T-helper 2 cell treated with Interferon-gamma antibody and Interleukin-4, amounts not matched to agents 100 ng/mL and 5 ng/mL, for 36 hours (primary cell): Measurements from ENCODE around the gene PSMD1. TPM values are rescaled to one million over a fixed set of nuclear protein-coding genes. Genes with fewer than 3 reads are reported as not detected.
"Not testable (repeated sequence)": the region's sequence is repeated elsewhere in the genome, so short reads cannot be mapped to it uniquely, and the experiment has no call there.

Source experiments
- intact Hi-C: fragments of 100-400 bp; cut with micrococcal nuclease; formaldehyde crosslinking; loops from one replicate; pipeline ENCODE4 v1.15.1; 2023
- total RNA-seq: library from RNA; stranded (reverse); gene quantifications from 2 replicates; pipeline ENCODE4 v1.2.3, GENCODE V29; 2022

The PSMD1 gene
- total RNA-seq, 1 donor from 2014 or later = 122 TPM

DNA sequence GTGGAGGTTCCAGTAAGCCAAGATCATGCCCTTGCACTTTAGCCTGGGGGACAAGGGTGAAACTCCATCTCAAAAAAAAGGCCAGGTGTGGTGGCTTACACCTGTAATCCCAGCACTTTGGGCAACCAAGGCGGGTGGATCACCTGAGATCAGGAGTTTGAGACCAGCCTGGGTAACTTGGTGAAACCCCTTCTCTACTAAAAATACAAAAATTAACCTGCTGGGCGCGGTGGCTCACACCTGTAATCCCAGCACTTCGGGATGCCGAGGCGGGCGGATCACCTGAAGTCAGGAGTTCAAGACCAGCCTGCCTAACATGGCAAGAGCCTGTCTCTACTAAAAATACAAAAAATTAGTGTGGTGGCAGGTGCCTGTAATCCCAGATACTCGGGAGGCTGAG, 84.1 kb downstream of the PSMD1 start:
- intact Hi-C loops = not testable (repeated sequence)

DNA sequence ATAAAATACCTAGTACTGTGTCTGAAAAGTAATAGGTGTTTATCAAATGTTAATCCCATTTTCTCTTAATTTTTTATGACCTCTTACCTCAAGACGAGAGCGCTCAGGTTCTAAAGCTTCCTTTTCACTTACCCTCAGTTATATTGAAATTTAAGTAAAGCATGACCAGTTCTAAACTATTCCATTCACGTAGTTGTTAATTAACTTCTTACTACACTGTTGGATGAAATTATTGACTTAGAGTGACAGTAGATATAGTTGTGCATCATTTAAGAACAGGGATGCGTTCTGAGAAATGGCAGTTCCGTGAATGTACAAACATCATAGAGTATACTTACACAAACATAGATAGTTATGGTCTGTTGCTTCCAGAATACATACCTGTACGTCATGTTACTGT, 88.2 kb downstream of the PSMD1 start:
- intact Hi-C loops = no loop called here

DNA sequence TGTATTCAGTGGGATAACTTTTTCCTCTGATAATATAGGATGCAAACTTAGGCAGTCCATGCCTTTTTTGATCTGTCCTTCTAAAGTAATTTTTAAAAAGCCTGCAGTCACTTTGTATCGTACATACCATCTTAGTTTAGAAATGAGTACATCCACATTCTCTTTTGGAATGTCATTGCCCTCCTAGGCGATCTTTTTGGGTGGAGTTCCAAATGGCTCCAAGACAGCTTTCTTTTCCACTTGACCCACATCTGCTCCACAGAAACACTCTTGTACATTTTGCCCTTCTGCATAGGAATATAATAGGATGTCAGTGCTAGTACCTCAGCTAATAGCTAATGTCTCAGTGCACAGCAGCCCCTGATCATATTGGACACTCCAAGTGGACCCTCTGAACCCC, 90.0 kb downstream of the PSMD1 start:
- intact Hi-C loops = no loop called here

DNA sequence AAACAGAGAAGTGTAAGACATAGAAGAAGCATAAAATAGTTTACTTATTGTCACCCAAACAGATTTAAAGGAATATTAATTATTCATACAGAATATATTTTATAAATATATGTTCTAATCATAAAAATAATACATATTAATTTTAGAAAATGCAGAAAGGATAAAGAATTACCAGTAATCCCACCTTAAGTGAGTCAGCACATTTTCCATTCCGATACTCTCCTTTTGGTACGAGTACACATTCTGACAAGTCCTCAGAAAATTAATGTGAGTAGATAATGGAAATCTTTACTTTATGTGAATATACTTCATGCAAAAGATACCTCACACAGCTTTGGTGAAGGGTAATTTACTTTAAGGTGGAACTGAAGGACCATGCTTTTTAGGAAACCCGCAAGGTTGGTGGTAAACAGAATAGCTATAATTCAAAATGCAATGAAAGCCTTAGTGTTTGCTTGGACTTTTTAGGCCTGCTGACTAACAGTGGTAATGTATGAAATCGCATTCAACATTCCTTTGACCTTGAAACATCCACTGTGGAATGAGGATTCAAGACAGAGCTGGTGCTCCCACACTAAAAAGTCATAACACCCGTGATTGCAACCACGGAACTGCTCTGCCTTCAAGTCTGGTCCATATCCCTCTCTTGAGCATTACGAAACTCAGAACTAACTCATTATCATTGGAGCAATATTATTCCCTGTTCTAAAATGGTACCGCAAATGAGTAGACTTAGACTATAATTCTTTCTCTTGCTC, 96.3 kb downstream of the PSMD1 start:
- intact Hi-C loops = no loop called here

DNA sequence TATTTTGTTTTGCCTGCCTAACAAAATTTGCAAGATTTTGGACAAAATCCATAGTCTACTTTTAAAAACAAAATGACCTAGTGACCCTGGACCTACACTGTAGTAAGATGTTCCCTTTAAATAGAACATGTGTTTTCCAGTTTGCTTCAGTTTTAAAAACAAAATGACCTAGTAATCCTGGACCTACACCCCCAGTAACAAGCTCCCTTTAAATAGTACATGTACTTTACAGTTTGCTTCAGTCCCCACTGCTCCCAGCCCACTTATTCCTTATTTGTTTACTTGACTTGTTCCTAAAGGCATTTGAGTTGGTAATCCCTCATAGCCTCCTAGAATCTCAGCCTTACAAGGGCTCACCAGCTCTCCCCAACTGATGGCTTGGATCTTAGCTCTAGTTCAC, 102.6 kb downstream of the PSMD1 start:
- intact Hi-C loops = no loop called here

DNA sequence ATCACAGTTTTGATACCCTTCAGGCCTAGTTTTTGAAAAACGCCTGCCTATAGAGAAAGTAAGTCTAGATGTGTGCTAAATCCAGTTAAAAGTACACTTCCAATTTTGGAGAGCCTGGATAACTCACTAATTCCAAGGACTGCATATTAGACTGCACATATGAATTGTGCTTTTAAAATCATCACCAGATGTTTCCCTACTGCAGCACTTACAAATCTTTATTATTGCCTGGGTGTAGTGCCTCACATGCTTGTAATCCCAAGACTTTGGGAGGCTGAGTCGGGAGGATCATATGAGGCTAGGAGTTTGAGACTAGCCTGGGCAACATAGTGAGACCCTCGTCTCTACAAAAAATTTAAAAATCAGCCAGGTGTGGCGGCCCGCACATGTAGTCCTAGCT, 104.0 kb downstream of the PSMD1 start:
- intact Hi-C loops = no loop called here

DNA sequence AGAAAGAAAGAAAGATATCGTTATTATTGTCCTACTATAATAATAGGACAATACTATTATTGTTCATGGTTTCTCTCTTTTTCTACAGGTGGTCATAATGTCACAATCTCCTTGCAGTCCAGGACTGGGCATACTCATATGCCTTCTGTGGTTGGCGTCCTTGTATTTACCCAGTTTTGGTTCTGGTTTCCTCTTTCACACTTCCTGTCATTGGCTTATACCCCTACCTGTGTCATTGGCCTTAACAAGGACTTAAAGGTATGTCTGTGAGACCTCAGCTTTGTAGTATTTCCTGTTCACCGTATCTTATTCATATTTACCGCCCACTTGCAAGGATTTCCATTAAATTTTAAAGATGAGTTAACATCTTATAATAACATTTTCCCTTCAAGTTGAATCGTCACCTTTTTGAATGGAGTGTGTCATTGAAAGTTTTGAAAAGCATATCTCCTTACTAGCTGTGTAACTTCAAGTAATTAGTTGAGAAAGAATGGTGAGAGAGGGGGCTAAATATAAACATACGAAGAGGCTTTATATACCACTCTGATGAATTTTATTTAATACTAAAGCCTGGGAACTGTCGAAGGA, 104.7 kb downstream of the PSMD1 start:
- intact Hi-C loops = no loop called here

DNA sequence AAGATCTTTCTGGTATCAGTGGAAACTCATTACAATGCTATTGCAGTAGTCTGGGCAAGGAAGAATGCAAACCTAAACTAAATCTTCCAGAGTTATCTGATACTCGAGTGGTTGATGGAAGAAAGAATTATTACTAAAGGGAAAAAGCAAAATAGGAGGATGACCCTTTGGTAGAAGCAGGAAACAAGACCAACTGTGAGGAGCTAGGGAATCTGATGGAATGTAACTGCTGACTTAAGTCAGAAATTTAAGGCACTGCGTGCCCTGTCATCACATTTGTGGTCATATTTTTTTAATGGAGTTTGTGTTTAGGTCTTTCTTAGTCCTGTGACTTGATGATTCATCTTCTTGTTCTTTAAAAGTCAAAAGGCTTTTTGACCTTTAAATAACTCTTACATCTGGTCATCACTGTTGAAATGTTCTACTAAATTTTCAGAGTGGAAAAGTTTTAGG, 105.2 kb downstream of the PSMD1 start:
- intact Hi-C loops = no loop called here

DNA sequence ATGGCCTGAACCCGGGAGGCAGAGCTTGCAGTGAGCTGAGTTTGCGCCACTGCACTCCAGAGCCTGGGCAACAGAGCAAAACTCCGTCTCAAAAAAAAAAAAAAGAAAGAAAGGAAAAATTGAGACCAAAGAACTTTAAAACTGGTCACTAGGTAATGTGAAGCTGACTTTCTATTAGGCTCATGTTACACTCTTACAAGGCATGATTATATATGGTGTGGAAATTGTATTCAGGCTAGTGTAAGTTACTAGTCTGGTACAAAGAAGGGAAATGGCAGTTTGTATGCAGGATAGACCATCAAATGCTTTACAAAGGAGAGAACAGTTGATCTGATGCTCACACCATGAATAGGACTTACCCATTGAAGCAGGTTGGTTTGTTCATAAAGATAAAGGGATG, 106.3 kb downstream of the PSMD1 start:
- intact Hi-C loops = no loop called here

DNA sequence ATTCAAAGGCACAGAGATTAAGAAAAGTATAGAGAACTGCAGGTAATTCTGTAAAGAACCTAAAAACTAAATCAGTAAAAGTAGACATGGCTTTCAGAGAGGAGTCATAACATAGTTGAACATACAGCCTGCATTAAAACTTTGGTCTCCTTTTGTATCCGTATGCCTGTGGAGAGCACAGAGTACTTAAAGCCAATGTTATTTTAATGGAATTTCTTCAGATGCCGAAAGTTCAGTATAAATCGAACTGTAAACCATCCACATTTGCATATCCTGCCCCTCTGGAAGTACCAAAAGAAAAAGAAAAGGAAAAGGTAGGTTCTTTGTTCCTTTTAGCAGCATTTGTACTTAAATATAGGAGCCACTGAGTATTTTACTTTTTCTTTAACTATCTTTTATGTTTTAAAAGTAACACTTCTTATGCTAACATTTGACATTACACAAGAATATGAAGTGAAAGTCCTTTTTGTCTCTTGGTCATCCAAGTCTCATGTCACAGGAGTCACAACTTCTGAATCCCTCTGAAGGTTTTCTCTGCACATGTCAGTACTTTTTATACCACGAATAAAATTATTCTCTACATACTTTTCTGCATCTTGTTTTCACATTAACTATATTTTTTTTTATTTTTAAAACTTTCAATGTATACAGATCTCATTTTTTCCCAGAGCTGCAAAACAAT, 106.9 kb downstream of the PSMD1 start:
- intact Hi-C loops = no loop called here

DNA sequence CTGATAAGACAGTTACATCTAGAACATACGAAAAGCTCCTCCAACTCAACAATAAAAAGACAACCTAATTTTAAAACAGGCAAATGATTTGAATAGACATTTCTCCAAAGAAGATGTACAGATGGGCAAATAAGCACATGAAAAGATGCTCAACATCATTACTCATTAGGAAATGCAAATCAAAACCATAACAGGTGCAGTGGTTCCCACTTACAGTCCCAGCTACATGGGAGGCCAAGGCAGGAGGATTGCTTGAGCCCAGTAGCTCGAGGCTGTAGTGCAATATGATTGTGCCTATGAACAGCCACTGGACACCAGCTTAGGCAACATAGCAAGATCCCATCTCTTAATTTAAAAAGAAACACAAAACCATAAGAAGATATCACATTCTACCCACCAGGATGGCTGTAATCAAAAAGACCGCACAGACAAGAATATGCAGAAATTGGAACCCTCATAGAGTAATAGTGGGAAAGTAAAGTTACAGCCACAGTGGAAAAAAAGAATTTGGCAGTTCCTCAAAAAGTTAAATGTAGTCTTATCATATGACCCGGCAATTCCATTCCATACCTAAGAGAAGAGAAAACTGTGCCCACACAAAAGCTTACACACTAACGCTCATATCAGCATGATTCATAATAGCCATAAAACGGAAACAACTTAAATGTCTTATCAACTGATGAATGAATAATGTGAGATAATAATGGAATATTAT, 111.2 kb downstream of the PSMD1 start:
- intact Hi-C loops = no loop called here

DNA sequence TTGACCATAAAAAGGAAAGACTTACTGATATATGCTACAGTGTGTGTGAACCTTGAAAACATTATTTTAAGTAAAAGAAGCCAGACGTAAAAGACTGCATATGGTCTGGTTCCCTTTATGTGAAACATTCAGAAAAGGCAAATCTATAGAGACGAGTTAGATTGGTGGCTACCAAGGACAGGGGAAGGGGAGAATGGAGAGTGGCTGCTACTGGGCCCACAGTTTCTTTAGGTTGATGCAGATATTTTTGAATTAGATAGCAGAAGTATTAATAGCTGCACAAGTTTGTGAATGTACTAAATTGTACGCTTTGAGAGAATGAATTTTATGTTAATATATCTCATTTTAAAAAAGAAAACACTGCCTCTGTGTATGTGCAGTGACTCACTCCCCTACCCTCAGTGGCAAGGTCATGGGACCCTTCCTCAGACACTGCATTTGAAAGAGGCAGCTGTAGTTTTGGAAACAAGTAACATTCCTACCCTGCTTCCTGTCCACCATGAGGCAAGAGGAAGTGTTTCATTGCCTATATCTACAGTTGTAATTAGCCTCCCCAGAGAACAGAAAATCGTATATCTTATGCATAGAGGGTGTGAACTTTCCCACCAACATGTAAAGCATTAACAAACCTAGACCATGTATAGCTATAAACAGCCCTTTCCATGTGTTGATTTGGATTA, 111.9 kb downstream of the PSMD1 start:
- intact Hi-C loops = no loop called here

DNA sequence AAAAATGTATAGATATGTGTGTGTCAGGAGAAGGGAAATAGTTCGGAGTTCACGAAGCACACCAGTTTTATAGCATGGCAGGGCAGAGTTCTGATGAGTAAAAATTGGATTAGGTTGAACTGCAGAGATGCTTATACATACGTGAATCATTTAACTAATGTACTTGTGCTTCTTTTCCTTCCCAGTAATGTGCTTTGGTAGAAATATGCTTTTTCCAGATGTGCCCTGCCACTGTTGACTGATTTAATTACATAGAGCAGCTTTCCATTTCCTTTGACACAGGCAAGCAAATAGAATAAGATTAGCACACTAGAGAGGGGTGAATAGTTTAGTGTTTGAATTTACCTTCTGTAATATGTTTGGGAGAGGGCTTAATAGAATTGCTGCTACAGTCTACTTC, 112.8 kb downstream of the PSMD1 start:
- intact Hi-C loops = no loop called here

DNA sequence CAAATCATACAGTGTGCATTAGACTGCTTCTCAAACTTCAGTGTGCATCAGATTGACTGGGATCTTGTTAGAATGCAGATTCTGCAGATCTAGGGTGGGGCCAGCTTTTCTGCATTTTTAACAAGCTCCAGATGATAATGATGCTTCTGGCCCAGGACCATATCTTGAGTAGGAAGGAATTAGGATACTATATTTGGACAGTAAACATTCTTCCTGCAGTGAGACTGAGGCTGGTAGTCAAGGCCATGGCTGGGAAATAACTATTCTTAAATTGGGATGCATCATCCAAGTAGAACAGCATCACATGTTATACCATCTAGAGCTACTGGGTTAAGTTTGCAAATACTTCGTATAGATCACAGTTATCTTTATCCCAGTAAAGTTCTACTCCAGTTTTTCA, 113.4 kb downstream of the PSMD1 start:
- intact Hi-C loops = no loop called here

DNA sequence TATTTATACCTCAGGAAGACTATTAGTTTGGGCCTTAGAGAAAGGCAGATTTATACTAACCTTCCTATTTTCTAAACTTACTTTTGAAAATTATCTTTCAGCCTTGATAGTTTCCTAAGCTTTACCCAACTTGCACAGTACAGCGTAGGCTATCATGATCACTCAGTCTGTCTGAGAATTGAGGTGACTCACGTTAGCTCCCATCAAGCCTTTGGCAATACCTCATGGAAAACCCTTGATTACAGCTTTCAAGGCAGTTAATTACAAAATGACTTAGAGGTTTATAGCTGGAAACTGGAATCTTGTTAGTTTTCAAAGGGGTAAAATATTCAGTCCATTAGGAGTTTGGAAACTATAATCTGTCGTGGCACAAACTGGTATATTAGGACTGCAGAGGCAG, 115.4 kb downstream of the PSMD1 start:
- intact Hi-C loops = no loop called here

DNA sequence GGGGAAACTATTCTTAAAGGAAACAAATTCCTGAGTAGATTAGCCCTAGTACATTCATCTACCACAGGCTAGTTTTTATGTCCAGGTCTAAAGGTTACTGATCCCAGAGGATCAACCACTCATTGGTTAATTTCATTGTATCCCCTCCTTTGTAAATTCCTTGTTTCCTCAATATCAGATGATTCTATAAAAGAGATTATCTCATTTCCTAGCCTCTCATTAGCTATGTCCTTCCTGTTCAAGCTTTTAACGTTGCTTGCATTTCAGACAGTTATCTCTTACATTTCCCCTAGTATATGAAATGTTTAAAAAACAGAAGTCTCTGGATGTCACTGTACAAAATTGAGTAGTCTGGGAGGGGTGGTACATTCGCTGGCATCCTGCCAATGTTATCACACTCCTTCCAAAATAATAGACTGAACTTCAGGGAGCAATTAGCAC, 117.6 kb downstream of the PSMD1 start:
- intact Hi-C loops = no loop called here

DNA sequence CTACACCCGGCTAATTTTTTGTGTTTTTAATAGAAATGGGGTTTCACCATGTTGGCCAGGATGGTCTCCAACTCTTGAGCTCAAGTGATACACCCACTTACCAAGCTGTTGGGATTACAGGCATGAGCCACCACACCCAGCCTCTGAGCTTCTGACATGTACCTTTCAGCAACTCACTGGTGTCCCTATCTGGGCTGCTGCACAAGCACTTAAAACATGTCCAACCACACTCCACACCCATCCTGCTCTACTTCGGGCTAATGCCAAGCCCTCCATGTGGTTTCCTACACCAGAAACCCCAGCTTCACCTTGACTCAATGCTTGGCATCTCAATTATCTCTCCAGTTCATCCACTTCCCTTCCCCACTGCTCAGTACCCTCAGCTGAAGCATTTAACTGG, 119.4 kb downstream of the PSMD1 start:
- intact Hi-C loops = no loop called here

DNA sequence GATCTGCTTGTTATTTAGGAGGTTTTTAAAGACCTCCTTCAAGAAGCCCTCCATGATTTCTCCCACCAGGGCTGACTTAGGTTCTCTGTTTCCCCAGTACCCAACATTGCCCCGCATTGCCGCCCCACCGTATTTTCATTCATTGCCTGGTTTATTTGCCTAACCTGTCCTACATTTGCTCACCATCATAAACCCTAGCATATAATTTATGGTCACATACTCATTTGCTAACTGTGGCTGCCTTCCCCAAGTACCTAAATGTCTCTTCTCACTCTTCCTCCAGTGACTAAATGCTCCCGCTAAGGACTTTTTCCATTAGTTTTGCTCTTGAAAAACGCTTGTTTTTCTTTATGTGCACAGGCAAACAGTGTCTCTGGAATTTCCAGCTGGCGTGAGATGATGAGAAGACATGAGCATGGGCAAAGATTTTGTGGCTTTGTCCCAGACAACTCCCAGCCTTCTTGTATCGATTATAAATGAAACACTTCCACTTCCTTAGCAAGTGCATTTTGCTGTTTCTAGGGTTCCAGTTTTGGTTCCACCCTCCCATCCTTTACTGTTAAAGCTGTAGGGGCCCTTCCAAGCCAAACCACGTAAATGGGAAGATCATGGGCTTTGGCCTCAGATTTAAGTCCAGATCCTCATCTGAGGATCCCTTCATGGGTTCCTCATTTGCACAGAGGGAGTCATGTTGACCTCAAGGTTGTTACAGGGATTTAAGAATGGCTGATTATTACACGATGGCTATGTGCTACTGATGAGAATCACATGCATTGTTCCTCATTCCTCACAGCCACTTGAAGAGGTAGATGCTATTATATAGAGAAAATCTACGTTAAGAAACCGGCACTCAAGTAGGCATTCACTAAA, 120.7 kb downstream of the PSMD1 start:
- intact Hi-C loops = no loop called here

DNA sequence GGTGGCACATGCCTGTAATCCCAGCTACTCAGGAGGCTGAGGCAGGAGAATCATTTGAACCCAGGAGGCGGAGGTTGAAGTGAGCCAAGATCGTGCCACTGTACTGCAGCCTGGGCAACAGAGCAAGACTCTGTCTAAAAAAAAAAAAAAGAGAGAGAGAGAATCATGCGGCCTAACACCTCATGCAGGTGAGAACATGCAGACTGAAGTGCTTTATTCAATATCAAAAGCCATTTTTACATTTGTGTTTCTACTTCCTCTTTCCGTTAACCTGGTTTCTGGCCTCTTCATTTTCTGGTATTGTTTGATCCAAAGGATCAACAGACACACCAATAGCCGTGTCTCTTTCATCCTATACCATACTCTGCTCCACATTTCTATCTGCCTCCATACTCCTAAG, 122.1 kb downstream of the PSMD1 start:
- intact Hi-C loops = not testable (repeated sequence)

DNA sequence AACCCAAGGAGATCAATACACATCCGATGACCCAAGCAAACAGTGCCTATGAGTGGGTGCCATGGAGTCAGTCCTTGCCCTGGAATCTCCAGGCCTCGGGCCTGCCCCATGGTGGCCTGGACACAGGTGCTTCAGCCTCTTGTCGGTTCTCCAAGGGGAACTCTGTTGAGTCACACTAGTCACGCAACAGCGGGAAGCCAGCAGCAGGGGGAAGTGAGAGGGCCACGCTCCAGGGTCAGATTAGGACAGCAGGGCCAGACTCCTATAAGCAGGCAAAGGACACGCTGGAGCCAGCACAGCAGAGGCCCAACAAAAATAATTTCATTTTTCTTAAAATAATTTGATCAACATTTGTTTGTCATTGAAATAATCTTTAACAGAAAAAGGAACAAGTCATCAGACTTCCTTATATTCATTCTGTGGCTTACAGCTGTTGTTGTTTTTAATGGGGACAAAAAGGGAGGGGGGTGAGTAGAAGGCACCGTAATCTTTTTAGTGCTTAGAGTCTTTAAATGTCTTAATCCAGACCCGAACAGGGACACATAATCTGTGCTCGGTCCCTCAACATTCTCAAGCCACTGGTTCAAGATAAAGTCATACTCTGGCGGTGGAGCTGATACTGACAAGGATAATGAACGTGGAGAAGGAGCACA, 125.3 kb downstream of the PSMD1 start:
- intact Hi-C loops = no loop called here
